ENCODE measurements around the gene NUDT11.
"Not testable (repeated sequence)": the region's sequence is repeated elsewhere in the genome, so short reads cannot be mapped to it uniquely, and the experiment has no call there.

The NUDT11 gene

DNA sequence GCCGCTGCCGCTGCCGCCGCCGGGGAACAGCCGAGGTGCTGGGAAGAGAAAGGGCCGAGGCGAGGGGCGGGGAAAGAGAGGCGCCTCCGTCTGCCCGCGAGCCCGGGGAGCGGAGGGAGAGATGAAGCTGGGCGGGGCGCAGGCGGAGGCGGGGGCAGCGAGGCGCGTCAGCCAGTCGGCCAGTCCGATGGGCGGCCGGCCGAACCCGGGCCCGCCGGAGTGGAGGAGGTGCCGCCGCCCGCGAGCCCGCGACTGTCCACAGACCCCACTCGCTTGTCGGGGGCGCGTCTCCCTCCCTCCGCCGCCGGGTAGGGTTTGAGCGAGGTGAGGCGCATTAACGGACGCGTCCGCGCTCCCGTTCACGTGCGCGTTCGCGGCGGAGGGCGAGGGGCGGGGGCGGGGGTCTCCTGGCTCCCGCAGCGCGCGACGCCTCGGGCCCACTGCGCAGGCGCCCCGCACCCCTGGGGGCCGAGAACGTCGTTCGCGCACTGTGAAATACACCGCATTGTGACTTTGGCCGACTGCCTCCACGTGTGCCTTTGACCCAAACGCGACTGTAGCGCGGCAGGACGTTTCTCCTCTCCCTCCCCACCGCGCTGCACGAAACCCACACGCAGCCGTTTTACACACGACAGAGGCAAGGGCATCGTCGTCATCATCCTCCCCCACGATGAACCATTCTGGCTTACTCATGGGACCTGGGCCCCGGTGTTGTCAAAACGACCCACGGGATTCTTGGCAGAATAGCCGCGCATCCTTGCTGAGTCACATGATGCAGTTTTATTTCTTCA is at the start of gene NUDT11:
Gene NUDT11 (minus strand): TSS at position 92 of the 791 bp plus-strand sequence. CDS start 148 bp downstream, outside the sequence.
- DNase-seq, result peak; percentile 39 to 70 (median 55)

DNA sequence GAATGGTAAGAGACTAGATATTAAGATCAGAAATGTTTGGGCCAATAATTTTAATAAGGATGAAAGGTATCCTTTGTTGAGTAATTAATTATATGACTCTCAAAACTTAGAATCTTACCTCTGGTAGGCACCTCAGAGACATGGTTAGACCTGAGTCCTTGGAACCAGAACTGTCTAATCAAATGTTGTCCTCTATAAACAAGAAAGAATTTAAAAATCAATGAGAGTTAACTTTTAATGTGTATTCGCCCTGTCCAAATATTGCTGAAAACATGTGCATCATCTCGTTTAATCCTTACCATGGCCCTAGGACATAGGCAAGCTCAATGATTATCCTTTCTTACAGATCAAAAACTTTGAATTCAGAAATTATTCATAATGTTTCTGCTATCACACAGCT is 24.0 kb upstream of the NUDT11 start:
- no peak for DNase-seq

DNA sequence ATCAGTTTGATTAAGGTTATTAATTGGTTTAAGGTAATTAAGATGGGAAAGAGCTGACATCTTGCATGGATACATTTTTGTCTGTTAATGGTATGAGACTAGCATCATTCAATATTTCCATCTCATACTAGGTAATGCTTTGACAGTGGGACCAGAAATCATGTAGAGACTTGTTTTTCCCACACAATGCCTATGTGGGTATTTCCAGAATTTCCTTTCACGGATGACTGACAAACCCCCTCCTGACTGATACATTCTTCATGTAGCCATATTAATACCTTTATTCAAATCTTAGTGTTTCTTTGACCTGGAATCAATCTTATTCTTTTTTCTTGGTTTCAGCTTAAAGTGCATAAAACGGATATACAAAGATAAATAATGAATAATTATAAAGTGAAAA is 22.7 kb upstream of the NUDT11 start:
- DNase-seq, result not testable (repeated sequence)

DNA sequence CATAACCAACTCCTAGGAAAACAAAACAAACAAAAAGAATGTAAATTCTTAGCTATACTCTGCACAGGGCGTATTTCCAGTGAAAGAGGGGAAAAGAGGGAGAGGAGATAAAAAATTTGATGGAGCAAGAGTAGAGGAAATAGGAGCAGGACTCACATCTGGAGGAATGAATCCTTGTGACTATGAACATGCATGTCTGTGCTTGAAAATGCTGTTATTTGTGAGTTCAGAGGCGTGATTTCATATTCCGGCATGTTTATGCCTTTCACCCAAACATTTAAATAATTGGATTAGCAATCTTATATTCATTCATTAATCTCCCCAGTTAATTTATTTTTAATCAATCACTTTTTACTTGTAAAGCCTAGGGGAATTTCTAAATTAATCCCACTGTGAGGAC is 11.2 kb upstream of the NUDT11 start:
- no peak for DNase-seq

DNA sequence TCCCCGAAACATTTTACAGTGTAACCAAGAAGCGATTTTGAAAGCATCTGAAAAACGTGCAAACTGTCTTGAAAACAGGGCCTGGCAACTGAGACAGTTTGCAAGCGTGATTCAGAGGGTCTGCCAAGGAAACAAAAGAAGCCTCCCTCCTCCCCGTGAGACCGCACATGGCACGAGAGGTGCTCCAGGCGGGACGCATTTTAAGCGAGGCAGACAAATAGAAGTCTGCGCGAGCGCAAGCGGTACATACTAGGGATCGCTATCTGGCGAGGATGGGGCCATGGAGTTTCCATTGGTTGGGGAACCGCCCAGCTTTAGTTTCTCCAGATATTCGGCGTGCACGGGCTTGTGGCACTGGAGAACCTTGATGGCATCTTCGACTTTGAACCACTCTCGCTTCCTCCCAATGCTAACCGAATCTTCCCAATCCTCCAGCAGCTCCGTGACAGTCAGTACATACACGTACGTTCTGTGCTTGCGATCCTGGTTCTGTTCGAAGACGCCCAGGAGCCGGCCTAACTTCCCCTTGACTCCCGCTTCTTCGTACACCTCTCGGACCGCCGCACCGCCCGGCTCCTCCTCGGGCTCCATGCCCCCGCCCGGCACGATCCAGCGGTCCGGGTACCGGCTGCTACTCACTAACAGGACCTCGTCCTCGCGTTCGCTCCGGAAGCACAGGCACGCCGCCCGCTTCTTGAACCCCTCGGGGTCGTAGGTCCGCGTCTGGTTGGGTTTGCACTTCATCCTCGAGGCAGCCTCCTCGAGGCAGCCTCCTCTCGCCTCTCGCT is 497 bp downstream of the NUDT11 start:
- DNase-seq, result not testable (repeated sequence)

DNA sequence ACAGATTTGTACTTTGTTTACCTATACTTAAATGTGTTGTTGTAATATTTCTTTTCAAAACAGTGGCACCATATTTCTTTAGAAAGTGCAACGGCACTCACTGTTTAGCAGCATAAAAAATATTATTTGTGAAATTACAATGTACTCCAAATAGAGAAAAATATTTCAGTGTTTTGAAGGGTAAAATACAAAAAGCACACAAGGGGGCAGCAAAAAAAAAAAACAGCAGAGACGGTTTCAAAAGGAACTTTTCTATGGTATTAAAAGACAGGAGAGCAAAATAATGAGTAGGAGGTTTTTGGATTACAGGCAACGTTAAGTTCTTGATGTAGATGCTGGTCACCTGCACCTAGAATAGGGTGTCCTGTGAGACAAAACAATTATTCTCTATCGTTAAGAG is 2.0 kb downstream of the NUDT11 start:
- no peak for DNase-seq

DNA sequence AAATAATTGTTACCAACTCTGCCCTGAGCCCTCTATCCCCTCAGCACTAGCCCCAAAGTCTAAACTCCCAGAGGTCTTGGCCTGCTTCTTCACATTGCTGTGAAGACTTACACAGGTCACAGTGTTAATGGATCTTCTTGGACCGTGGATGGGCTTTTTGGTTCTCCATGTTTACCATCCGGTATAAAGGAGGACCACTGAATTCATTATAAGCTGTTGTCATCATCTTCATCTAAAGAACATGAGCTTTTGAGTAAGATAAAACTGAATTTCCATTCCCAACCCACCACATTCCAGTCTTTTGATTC is 8.5 kb downstream of the NUDT11 start:
- no peak for DNase-seq

DNA sequence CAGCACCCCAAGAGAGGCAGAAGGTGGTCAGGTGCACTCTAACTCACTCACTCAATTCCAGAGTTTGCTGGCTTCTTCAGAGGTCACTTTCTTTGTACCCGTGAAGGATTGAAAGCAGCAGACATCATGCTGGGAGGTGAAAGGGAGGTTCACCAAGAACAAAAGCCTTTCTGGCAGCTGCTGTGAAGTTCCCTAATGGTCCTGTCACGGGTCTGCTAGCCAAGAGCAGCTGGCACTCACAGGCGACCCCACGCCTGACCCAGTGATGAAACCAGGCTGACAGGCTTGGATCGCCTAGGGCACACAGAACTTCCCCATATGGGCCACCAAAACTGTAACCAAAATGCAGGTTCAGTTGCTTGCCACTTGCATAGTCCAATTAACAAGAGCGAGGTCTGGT is 11.8 kb downstream of the NUDT11 start:
- DNase-seq, result no peak

DNA sequence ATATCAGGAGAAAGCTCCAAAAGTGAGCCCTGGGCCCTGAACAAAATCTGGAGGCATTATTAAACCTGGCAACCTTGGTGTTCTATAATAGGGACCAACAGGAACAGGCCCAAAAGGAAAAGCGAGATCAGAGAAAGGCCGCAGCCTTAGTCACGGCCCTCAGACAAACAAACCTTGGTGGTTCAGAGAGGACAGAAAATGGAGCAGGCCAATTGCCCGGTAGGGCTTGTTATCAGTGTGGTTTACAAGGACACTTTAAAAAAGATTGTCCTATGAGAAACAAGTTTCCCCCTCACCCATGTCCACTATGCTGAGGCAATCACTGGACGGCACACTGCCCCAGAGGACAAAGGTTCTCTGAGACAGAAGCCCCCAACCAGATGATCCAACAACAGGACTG is 14.0 kb downstream of the NUDT11 start:
- not testable (repeated sequence) for DNase-seq

DNA sequence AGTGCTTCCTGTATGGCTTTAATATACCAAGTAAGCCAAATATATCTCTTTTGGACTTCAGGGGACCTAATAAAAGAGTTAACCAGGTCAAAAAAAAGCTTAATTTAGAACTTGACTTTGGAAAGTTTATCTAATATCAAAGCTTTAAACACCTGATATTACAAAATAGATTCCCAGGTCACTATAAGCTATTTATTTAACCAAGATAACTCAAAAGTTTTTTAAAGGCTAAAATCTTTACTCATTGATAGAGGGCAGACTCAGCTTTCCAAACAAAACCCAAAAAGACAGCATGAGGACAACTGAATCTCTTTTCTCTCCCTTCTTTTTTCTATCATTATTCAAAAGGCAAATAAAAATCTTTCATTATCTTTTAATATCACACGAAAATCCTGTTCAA is 19.5 kb downstream of the NUDT11 start:
- DNase-seq, result no peak

DNA sequence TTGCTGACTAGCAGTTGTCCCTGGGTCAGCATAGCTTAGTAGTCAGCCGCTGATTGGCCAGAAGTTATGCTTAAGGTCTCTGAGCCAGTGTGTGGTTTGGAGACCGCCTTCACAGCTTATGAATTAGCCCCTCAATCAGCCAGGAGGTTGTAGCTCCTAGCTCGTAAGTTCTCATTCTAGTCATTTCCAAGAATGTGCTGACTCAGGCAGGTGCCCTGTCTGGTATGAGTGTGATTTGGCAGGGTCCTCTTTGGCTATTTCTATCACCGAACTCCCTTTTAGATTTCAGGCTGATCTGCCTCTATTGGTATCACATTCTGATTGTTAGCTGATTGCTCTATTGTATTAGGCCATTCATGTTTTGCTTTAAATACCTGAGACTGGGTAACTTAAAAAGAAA is 33.1 kb downstream of the NUDT11 start:
- DNase-seq, result no peak

DNA sequence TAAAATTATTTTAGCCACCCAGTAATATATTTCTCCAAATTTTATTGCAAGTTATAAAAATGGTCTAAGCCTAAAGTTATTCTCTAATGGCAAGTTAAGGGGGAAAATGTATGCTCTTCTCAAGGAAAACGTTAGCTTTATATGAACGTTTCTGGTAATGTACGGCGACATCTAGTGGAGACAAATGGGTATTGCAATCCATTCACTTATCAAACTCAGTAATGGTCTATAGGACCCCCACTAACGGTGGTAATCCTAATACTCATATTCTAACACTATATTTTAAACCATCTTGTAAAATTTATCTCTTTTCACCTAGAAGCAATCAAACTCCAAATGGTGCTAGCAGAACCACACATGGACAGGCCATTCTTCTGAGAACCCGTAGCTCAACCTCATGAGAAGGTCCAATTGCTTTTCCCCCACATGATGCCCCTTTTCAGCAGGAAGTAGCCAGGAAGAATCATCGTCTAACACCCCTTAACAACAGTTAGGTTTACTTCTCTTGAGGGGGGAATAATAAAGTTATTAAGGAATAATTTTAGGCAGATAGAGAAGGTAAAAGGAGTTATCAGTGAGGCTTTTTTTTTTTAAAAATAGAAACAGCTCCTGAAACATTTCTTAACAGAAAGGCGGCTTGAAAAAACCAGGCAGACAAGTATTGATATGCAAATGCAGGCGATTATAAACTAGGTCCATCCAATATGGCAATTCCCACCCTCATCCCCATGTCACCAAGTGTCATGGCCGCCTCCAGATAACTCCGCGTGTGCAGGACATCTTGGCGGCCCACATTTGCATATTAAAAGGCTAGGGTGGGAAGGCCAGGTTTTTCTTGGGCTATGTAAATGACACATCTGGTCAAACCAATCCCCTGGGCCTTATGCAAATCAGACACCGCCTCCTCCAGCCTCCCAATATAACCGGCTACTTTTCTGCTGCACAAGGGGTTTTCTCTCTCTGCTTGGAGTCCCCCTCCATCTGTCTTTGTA is 35.0 kb downstream of the NUDT11 start:
- DNase-seq, result peak; percentile 15 to 42 (median 21)

DNA sequence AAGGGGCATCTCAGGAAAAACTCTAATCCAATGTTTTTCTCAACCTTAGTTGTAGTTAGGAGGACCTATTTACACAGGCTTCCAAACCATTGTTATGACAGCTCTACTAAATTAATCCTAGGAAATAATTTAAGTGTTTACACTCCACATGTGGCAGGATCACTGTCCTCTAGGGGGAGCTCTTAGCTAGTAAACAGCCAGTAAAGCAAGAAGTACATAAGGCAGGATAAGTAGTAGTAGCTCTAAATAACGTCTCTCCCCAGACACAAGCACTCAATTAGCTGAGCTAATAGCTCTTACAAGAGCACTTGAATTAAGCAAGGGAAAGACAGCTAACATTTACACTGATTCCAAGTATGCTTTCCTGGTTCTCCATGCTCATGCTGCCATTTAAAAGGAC is 37.3 kb downstream of the NUDT11 start:
- DNase-seq, result peak; percentile 25 to 62 (median 52)

DNA sequence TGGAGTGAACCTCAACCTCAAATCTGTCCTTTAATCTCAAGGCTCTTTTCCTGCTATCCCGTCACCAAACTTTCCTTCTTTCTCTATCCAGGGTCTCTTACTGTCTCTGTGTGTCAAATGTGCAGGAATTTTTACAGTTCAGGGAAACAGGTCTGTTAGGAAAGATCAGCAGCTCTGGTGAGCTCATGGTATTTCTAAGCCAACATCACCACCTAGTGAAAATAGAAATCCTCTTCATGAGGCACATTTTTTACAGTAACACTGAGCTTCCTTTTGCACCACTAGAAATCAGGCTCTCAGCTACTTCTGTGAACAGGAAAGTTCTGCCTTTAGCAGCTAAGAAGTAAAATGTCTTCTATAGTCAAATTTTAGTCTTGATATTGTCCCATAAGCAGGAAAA is 39.6 kb downstream of the NUDT11 start:
- no peak for DNase-seq

DNA sequence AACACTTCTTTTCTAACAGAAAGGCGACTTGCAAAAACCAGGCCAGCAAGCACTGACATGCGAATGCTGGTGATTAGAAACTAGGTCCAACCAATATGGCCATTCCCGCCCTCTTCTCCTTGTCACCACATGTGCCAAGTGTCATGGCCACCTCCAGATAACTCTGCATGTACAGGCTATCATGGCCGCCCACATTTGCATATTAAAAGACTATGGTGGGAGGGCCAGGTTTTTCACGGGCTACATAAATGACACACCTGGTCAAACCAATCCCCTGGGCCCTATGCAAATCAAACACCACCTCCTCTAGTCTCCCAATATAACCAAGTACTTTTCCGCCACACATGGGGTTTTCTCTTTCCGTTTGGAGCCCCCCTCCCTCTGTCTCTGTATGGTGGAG is 40.1 kb downstream of the NUDT11 start:
- no peak for DNase-seq

DNA sequence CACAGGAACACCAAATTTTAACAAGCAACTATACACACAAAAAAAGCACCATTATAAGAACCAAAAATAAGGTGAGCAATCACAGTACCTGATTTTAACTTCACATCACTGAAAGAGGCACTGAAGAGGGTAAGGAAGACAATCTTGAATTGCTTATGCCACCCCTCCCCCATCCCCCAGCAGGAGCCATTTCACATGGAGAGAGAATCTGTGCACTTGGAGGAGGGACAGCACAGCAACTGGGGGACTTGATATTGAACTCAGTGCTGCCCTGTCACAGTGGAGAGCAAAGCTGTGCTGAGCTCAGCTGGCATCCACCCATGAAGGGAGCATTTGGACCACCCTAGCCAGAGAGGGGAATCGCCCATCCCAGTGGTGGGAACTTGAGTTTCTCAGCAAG is 56.0 kb downstream of the NUDT11 start:
- no peak for DNase-seq

Data from suppressor macrophage treated with lipopolysaccharide for 1 hour (primary cell).